ENCODE results near the gene A3GALT2. TPM values are rescaled to one million over a fixed set of nuclear protein-coding genes. Genes with fewer than 3 reads are reported as not detected.
A peak's percentile ranks its signal among the peaks of the same experiment; 100 is the strongest.

Gene A3GALT2
- total and polyA plus RNA-seq, 9 of the 15 experiments (the other 6 are each of a cell fraction or from before 2014, with no cell fraction given), result not detected

DNA sequence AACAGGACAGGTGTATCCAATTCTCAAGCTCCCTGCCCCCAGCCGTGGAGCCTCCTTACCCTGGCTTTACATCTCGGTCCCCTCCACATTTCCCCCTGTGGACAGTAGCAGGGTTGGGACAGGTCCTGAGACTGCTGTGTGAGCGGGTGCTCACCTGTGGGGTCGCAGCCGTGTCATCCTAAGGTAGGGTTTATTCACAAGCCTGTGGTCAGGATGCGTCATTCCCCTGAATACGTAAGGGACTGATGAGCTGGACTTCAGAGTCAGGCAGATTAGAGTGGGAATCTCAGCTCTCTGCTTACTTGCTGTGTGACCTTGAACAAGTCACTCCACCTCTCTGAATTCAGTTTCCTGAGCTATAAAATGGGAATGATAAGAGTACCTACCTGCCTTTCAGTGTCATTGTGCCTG lies 46.9 kb downstream of the A3GALT2 start (continued):
- TF ChIP-seq NELFE (IDR thresholded peaks at IDR 0.05; ENCODE audit: insufficient read depth, insufficient read length), result no peak
- peak; percentile 77 for TF ChIP-seq CHD4 (IDR thresholded peaks at IDR 0.05; ENCODE audit: insufficient read depth, insufficient replicate concordance, low read depth, low read length, poor library complexity, severe bottlenecking)
- TF ChIP-seq CBX5 (IDR thresholded peaks at IDR 0.05; ENCODE audit: borderline replicate concordance, low read depth), result no peak
- no peak for TF ChIP-seq ZNF274 (IDR thresholded peaks at IDR 0.05; ENCODE audit: borderline replicate concordance, low read depth, low read length)
- TF ChIP-seq TEAD1 (CRISPR knock-in tag; IDR thresholded peaks at IDR 0.05), result no peak
- TF ChIP-seq NCOA4 (IDR thresholded peaks at IDR 0.05; ENCODE audit: partially characterized antibody), result no peak
- TF ChIP-seq BCOR (IDR thresholded peaks at IDR 0.05), result peak; percentile 79
- no peak for TF ChIP-seq DACH1 (IDR thresholded peaks at IDR 0.05; ENCODE audit: partially characterized antibody)
- peak; percentile 86 for TF ChIP-seq RBM25 (IDR thresholded peaks at IDR 0.05; ENCODE audit: low read depth, low read length, severe bottlenecking)

DNA sequence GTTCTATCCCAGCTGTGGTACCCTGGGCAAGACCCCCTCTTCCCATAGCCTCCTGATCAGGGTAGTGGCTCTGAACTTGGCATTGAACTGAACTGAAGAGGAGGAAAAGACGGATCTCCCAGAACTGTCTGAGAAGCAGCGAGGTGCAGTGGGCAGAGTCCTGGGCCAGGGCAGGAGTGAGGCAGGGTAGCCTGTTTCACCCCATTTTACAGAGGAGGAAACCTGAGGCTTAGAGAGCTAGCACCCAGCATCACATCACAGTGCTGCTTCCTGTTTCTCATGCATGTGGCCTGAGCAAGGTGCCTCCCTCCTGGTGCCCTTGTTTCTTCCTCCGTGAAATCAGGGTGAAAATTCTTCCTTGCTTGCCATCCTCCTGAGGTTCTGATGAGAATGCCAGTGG lies 47.5 kb downstream of the A3GALT2 start:
- H3K9me3 ChIP-seq (replicated peaks; ENCODE audit: control insufficient read depth, insufficient read depth, low read depth, low read length), result no peaks in the 10 kb centered on the region
- intact Hi-C loops (cut with micrococcal nuclease), result no loop called here

More for the DNA sequence above, 47.5 kb downstream of the A3GALT2 start:
- FAIRE-seq (no peak), DNase-seq (ENCODE audit: extremely low read depth in 1 of 4, low spot score in 3 of 4) (no peak), ATAC-seq (no peak)
- Histone ChIP-seq H3K4me2 (ENCODE audit: insufficient read depth, low read length) (no peak overlapping the region), H3K79me2 (ENCODE audit: control insufficient read depth, insufficient read depth, low read length) (no peaks in the 10 kb centered on the region), H3K27me3 (ENCODE audit: control insufficient read depth in 2 of 2, insufficient read depth in 2 of 2, low read length in 2 of 2) (peaks cover 4 to 49% of the 10 kb centered on the region in 2 experiments), H3K9me1 (ENCODE audit: control insufficient read depth, insufficient read depth, low read length) (no peaks in the 10 kb centered on the region), H4K20me1 (replicated peaks; ENCODE audit: control insufficient read depth, insufficient read depth, low read length) (peaks cover 6% of the 10 kb centered on the region; the same call in 1 of the 2 replicates), H3K4me3 (no peak overlapping the region), H3K4me1 (replicated peaks in 1 of 2; ENCODE audit: control insufficient read depth in 2 of 2, insufficient read depth in 2 of 2, low read length in 2 of 2) (peaks cover 3 to 11% of the 10 kb centered on the region in 2 experiments; a peak in 4 of 5 replicates), H3K36me3 (ENCODE audit: control insufficient read depth, insufficient read depth, low read length) (no peaks in the 10 kb centered on the region), H2AFZ (ENCODE audit: low read depth, low read length) (no peak overlapping the region), H3K9ac (ENCODE audit: insufficient read depth in 1 of 2, low read depth in 2 of 2, low read length in 2 of 2) (no peak overlapping the region), H3K27ac (ENCODE audit: extremely low read depth, low read depth, low read length) (no peak overlapping the region)
- no TSS peak for BruUV-seq (replicated peaks)
- 0% methylated on average over 3 of the region's 3 CpGs for WGBS (ENCODE audit: insufficient coverage, low coverage, missing lambda C conversion rate)
- POLR2A ChIA-PET, result no interaction called here
- in situ Hi-C loops (cut with MboI), result no loop called here
- no peak for TF ChIP-seq RFX5 (IDR thresholded peaks at IDR 0.05; ENCODE audit: low read depth, low read length)
- no peak for TF ChIP-seq KDM1A (IDR thresholded peaks at IDR 0.05)
- no peak for TF ChIP-seq IRF2 (CRISPR knock-in tag; IDR thresholded peaks at IDR 0.05)
- peak; percentile 50 for TF ChIP-seq RBM25 (IDR thresholded peaks at IDR 0.05; ENCODE audit: low read depth, low read length, severe bottlenecking)
- CTCF ChIA-PET (ENCODE audit: low intra/inter-chr PET ratio), result no interaction called here
